SH-SY5Y (cell line): ENCODE data around the gene SMPX.

ENCODE experiments used
- GATA2 ChIP-seq: IDR thresholded peaks from 2 replicates; pipeline ENCODE4 v1.6.1; 2011; ENCODE audit warnings: mild to moderate bottlenecking, low read depth, low read length
- GATA3 ChIP-seq: IDR thresholded peaks from 2 replicates; pipeline ENCODE4 v1.6.1; 2011; ENCODE audit warnings: low read depth, mild to moderate bottlenecking, low read length, moderate library complexity

- TF ChIP-seq GATA2 (no peak), GATA3 (no peak)
Measured at GRCh38 chrX:21699136-21699535, 58.8 kb downstream of the SMPX start.
